NCI-H187 treated with DMSO at 0.1 percent for 48 hours (cell line): ENCODE data around the gene RNU1-2.
"Not testable (repeated sequence)": the region's sequence is repeated elsewhere in the genome, so short reads cannot be mapped to it uniquely, and the experiment has no call there.

Experiments
- DNase-seq: peaks from one replicate; lab custom pipeline; 2025; lab: John Stamatoyannopoulos, UW

Gene RNU1-2

DNA sequence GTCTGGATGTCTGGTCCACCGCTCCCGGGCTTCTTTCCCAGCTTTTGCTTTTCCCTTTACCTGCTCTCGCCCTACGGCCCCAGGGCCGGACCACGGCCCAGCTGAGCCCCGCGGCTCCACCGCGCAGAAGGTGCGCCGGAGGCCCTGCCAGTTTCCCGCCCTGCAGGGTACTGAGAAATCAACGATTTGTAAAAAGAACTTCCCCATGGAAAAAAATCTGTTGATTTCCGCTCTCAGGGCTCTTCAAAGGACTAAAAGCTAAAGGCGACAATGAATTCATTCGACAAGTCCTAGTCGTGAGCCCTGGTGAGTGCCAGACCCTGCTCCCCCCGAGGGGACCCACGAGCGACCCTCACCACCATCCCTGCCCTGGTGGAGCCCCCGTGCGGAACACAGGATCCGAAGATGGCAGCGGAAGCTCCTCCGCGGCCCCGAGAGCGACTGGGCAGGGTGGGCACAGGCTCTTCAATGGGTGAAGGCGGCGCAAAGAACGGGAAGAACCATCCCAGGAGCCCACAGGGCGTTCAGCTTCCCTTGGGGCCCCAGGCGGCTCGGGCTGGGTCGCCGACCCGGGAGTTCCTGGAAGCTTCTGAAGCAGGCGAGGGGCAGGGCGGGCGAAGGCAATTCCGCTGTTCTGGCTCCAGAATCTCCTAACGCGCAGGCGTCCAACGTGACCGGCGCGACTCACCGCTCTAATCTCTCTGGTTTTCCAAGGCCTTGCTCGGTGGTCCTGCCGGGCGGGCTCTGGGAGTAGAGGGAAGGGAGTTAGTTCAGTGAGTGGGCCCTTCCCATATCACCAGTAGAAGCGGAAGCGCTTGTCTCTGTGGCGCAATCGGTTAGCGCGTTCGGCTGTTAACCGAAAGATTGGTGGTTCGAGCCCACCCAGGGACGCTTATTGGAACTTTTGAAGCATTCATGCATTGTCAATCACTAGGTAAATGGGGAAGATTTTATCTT lies 6.6 kb upstream of the RNU1-2 start:
- DNase-seq, result no peak

DNA sequence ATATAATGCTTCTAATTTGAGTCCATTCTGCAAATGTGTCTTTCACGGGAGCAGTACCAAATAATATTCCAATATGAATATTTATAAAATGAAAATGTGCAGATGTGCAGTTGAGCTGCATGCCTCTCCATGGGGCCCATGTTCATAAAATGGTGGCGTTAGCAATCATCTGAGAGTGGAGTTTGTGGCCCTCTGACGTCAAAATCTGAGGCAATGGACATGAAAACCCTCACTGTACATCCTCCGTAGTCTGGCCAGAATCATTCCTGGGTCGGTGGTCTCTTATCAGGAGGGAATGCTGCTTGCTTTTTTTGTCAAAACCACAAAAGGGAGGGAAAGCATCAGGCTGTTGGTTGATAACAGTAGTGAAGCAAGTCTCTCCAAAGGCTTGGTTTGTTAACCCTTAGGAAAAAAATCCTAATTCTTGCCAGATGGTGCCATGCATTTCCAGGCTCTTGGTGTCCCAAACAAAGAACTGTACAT lies 5.2 kb upstream of the RNU1-2 start:
- DNase-seq, result not testable (repeated sequence)

DNA sequence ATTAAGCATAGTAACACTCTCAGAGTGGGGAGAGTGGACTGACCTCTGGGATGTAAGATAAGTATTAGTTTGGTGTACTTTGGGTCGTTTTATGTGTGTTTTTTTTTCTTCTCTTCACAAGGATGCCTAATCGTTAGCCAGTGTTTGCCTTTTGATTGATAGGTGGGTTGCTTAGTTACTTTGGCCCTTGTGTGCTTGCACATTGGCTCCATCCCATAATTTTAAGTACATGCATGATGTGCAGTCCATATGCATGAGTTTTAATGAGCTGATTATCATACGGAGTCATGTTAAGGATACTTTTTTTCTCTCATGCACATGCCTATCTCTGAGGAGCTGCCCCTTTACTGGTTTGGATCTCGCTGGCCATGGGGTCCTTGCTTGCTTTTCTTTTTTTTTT lies 4.7 kb upstream of the RNU1-2 start:
- not testable (repeated sequence) for DNase-seq

DNA sequence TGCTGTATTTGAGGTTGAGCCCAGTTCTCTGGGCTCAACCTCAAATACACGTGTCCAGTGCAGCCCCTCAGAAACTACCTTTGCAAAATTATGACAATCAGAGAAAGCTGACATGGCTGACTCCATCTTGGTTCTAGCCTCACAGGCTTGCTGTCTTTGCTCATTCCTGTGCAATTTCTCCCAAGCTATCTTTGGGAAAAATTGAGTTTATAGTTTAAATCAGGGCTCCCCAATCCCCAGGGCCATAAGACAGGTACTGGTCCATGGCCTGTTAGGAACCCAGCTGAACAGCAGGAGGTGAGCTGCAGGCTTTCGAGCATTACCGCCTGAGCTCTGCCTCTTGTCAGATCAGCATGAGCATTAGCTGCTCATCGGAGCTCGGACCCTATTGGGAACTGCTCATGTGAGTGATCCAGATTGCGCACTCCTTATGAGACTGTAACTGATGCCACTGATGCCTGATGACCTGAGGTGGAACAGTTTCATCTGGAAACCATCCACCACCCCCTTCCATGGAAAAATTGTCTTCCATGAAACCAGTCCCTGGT lies 2.7 kb upstream of the RNU1-2 start:
- DNase-seq, result not testable (repeated sequence)

DNA sequence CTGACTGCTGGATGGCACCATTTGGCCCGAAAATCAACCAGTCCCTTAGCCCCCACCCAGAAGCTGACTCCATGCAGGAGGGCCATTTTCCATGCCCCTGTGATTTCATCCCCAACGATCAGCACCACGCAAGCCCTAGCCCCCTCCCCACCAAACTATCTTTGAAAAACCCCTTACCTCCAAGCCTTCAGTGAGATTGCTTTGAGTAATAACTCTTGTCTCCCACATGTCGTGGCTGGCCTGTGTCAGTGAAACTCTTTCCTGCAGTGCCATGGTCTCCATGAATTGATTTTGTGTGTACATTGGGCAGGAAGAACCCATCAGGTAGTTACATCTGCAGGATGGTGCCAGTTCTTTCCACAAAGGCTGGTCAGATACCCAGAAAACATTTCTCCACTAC lies 2.0 kb upstream of the RNU1-2 start:
- DNase-seq, result not testable (repeated sequence)

DNA sequence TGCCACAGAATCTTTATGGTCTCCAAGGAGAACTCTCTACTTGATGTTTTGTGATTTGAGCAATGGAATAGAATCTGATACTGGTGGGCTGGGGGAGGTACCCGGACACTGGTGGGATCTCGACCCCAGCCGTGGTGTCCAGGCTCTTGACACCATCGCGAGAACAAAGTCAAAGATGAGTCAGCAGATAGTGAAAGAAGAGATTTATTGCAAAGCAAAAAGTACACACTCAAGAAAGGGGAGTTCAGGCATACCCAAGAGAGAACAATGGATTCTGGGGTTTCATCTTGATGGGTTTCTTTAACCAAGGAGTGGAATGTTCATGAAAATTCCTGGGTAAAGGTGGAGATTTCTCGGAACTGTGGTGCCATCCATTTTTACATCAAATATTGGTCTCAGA lies 1.4 kb upstream of the RNU1-2 start:
- DNase-seq, result not testable (repeated sequence)

DNA sequence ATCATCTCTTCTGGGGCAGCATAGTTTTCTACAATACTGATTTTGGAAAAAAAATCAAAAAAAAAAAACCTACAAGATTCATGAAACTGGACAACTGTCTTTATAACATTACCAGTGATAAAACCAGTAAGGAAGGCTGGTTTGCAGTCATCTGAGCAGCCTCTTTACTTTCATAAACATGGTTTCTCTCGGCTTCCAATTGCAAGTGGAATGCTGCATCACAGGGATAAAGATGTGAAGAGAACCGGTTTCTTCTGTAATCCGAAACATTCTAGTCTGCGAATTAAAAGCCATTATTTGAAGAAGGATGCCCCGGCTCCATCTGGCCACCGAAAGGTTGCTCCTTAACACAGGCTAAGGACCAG lies 565 bp upstream of the RNU1-2 start:
- not testable (repeated sequence) for DNase-seq

DNA sequence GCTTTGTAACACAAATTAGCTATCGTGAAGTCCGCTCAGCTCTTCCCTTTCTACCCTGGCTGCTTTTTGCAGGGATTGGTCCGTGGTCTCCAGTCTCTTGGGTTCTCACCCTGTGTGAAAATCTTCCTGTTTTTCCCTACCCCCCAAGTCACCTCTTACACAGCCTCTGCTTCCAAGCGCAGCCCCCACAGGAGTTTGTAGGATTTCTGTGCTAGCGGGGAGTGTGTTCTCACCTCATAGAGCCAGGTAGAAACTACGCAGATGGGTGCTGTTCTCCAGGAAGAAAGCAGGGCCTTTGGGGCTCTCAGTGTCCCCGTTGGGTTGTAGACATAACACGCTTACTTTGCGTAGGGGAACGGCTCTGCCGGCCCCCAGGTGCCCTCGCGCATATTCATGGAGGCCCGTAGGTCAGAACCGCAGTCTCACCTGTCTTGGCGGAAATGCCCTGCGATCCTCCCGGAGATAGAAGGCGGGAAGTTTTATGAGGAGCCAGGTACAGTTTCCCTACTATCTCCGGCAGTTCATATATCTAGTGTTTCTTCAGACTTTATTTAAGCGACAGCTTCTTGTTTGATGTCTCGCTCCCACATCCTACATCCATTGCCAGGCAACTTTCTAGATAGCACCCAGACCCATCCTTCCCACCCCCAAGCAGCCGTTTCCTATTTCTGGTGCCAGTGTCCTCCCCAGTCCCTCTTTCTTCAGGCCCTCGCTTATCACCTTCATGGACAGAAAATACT lies 706 bp downstream of the RNU1-2 start:
- not testable (repeated sequence) for DNase-seq

DNA sequence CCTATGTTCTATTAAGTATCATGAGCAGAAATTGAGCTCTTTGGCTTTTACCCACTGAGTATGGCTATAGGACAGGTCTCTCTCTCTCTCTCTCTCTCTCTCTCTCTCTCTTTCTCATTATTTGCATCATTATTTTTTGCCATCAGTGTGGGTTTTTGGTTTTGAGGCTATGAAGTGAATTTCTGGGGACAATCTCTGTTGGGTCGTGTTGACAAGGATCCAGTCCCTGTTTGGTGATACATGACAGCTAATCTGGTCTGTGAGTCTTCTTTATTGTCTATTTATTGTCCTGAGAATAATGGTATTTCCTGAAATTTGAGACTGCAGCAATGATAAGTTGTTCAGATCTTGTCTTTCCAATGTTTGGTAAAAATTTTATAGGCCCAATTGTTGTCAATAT lies 1.9 kb downstream of the RNU1-2 start:
- not testable (repeated sequence) for DNase-seq

DNA sequence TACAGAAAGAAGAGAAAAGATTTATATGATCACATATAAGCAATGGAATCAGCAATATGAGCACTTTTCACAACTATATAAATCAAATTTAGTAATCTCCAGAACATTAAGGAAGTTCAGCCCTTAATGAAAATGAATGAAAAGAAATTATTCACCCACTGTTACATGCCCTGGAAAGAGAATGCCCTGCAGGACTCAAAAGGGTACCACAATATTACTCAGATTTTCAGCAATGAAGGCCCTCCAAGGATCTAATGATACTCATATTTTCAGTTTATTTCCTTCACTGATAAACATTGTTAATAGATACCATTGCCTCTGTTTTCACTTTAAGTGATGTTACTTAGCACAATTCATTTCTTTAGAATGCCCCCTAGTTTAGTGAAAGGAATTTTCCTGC lies 2.5 kb downstream of the RNU1-2 start:
- not testable (repeated sequence) for DNase-seq

DNA sequence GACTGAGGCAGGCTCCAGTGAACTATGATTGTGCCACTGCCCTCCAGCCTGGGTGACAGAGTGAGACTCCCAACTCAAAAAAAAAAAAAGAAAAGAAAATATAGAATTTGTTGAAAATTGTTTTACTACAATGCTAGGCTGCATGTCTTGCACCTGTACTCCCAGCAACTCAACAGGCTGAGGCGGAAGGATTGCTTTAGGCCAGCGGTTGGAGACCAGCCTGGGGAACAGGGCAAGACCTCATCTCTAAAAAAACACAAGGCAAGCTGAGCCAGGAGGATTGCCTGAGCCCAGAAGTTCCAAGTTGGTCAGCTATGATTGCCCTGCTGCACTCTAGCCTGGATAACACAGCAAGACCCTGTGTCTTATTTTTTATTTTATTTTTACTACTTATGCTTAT lies 3.2 kb downstream of the RNU1-2 start:
- not testable (repeated sequence) for DNase-seq

DNA sequence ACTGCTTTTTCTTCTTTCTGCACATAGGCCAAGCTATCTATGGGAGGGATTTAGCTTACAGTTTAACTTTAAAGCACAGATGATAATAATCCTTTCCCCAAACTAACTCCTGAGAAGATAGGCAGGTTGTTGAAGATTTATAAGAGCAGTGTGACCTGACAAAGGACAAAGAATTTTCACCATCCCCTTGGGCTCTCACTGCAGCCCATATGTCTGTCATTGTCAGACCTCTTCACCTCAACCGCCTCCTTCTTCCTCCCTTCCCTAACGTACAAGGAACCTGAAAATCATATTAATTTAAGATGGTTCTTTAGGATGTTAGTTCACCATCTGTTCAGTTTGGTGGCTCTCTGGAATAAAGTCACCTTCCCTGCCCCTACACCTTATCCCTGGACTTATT lies 5.0 kb downstream of the RNU1-2 start:
- DNase-seq, result no peak

DNA sequence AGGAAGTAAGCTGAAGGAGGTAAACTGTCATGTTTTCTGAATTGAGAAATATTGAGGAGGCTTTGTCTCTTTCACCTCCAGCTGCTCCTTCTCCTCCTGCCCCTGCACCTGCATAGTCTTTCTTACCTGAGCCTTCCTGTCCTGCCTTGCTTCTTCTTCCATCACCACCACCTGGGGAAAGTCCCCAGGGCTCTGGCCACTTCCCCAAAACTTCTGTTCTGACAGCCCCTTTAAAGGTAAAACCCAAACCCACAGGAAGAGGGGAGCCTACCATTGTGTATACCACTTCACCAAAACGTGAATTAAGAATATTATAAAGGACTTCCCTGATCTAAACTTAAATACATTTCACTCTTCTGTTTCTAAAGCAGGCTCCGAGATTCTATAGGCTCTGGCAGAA lies 5.6 kb downstream of the RNU1-2 start:
- not testable (repeated sequence) for DNase-seq

DNA sequence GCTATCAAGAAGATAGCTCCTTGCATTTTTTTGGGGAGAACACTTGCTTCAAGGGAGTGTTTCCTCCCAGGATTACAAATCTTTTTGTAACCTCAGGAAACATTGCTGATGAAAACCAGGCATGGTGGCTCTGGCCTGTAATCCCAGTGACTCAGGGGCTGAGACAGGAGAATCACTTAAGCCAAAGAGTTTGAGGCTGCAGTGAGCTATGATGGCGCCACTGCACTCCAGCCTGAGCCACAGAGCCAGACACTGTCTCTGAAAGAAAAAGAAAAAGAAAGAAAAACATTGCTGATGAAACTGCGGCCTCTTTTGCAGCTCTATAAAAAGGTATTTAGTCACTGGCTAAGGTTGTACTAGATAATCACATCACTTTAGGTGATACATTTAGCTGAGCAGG lies 7.3 kb downstream of the RNU1-2 start:
- no peak for DNase-seq

DNA sequence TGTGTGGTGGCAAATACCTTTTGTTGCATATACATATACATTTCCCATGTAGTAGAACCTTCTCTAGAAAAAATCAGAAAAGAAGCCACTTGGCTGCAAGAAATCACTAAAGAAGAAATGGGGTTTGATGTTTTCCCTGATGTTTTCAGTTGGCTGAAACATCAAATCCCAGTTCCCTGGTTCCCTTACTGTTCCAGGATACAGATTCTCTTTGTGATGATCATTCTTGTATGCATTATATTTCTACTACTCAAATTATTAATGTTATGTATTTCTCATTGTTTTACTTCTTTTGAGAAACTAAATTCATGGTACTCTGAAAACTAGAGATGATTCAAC lies 7.6 kb downstream of the RNU1-2 start:
- no peak for DNase-seq

DNA sequence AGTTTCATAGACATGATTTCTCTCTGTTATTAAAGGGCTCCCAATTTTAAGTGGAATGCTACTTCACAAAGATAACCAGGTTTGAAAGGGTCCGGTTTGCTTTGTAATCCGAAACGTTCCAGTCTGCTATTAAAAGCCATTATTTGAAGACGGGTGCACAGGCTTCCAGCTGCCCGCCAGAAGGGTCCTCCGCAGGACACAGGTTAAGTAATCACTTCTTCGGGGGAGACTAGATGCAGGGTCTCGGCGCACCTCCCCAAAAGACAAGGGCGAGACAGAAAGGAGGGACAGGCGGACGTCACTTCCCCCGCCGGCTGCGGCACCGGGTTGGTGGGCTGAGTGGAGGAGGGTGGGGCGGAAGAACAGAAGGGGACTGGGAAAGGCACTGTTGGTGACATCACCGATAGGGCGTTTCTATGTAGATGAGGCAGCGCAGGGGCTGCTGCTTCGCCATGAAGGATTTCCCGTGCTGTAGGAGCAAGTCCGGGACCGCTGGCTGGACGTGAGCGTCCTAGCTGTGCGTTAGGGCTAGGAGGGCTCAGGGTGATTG lies 8.9 kb downstream of the RNU1-2 start:
- DNase-seq, result peak; percentile 92

DNA sequence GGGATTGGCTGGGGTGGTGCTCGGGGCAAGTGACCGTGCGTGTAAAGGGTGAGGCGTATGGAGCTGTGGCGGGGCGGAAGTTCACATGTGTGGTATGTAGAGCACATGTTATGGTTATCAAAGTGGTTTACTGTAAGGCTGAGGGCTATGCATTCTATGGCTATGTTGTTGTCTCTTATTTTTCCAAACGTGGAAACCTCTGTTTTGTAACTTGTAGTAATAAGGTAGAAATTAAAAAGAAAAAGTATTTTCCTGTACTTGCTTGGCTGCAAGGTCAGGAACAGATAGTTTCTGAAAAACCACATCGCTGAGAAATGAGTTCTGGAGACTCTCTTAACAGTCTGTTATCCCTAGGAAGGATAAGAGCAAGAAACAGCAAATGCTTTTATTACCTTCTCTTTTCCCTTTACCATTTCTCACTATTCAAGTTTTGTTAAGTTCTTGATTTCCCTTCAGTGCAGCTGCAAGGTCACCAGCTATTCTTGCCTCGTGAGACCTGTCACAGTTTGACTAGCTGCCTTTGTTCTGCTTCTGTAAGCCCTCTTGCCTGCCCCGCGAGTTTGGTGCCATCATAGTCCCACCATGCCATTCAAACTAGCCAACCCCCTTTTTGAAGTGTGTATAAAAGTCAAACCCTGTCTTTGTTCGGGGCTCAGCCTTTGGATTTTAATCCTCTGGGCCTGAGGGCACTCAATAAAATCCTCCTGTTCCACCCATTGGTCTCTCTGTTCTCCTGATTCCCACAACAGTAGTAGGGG lies 9.5 kb downstream of the RNU1-2 start:
- peak; percentile 72 for DNase-seq

DNA sequence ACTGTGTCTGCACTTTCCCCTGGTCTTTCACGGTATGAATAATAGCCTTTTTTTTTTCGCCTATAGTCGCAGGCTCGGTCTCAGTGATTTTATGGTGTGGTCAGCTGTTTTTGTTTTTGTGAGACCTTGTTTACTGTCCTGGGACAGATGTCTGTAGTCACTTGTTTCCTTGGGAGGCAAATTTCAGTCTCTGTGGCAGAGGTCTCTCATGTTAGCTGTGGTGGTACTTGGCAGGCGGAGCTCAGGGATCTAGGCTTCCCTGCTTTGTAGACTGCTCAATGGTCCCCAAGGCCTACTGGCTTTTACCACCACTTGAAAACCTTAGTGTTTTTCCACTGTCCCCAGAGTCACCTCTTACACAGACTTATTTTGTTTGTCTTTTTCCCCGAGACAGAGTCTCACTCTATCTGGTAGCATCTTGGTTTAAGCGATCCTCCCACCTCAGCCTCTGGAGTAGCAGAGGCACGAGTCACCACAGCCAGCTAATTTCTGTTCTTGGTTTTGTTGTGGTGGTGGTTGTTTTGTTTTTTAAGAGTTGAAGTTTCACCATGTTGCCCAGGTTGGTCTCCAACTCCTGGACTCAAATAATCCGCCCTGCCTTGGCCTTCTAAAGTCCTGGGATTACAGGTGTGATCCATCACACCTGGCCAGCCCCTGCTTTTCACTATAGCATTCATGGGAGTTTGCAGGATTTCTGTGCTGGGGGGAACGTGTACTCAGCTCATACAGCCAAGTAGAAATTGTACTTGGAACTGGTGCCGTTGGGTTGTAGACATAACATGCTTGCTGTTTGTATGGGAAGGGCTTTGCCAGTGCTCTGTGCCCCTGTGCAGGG lies 10.3 kb downstream of the RNU1-2 start:
- DNase-seq, result no peak

DNA sequence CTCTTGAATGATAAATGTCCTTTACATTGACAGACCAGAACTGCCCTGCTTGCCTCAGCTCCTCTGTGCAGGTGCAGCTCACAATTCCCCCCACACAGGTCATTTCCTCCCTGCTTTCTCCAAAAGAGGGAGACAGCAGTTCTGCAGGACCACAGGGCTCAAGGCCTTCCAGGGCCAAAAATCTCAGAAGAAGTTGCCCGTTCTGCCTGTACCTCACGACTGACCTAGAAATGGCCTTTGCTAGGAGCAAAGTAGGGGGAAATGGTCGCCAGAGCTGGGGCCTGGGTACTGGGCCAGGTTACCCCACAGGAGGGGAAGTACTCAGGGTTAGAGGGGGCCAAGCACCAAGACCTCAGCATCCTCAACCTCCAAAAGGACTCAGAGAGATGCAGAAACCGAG lies 11.1 kb downstream of the RNU1-2 start:
- no peak for DNase-seq

DNA sequence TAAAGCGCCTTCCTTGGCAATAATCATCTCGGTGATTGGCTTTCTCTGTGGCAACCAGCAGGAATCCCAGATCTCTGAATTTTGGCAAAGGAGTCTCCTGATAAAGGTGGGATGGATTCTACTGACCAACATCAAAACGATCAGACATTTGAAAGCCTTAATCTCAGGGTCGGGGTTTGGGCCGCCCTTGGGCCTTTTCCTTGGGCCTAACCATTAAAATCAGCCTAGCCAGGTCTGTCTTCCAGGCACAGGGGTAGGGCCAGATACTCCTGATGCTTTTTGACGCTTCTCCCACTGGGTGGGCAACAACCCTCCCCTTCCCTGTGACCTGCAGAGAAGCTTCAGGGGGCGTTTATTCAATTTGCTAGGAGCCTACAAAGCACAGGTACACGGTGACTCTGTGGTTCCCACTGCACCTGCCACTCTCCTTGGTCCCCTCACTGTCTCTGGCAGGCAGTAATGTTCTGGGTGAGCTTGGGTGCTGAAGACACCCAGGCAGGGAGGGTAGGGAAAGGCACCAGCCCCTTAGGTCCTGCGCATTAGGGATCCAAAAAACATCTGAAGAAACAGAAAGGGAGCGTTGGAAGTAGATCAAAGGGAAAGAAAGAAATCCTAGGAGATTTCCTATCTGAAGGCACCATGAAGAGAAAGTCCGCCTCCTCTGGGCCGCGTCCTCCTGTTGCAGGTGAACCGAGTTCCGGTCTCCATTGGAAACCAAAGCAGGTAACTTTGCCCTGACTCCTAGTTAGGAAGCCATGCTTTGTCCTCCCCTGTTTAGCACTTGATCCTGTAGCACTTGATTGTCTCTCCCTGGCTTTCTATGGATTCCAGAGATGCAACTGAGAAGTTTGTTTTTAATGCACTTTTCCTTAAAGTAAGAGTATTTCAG lies 12.3 kb downstream of the RNU1-2 start:
- no peak for DNase-seq
